IMR-90 (cell line): Measurements from ENCODE around the gene ASB13. TPM values are rescaled to one million over a fixed set of nuclear protein-coding genes. Genes with fewer than 3 reads are reported as not detected.

Experiments used
- ATAC-seq: fragments of 200-7000 bp; cut with Tn5 transposase; 2 replicates; pipeline ENCODE4 v1.9.1; 2020; ENCODE audit warnings: low read depth, mild to moderate bottlenecking, moderate library complexity
- BruUV-seq: library from RNA; stranded (reverse); fragments of 400-500 nt; replicated peaks from 2 replicates; lab custom pipeline; 2021; lab: Mats Ljungman, UMichigan
- CTCF ChIA-PET: fragments of 300-600 bp; formaldehyde crosslinking; extraction: SDS; loops from one replicate; lab custom pipeline; 2021; ENCODE audit warnings: antibody characterized with exemption; lab: Yijun Ruan, JAX
- POLR2A ChIA-PET: fragments of 300-600 bp; sonication (Branson Sonifier 250); formaldehyde crosslinking; loops from one replicate; lab custom pipeline; 2022; ENCODE audit warnings: antibody characterized with exemption; ENCODE audit not compliant: unreplicated experiment; lab: Charles Lee
- DNase-seq: peaks from one replicate; pipeline ENCODE4 v3.0.0; 2013
- H2AFZ ChIP-seq: replicated peaks from 2 replicates; pipeline ENCODE3; 2013; ENCODE audit warnings: low read length, mild to moderate bottlenecking; ENCODE audit not compliant: poor library complexity
- H2AK5ac ChIP-seq: 2 replicates; pipeline ENCODE4 v1.6.1; 2013; ENCODE audit warnings: low read depth, low read length, inconsistent platforms
- H2AK9ac ChIP-seq: replicated peaks from 2 replicates; pipeline ENCODE3; 2013; ENCODE audit warnings: mild to moderate bottlenecking, low read depth, low read length, moderate library complexity; ENCODE audit not compliant: poor library complexity
- H2BK120ac ChIP-seq: 2 replicates; pipeline ENCODE4 v1.6.1; 2013; ENCODE audit warnings: low read depth, low read length, inconsistent platforms
- H2BK15ac ChIP-seq: 3 replicates; pipeline ENCODE4 v1.6.1; 2013; ENCODE audit warnings: low read depth, low read length, inconsistent platforms
- H2BK20ac ChIP-seq: 2 replicates; pipeline ENCODE4 v1.6.1; 2013; ENCODE audit warnings: low read depth, mild to moderate bottlenecking, inconsistent platforms, low read length, moderate library complexity
- H2BK5ac ChIP-seq: 2 replicates; pipeline ENCODE4 v1.6.1; 2013; ENCODE audit warnings: mild to moderate bottlenecking, low read depth, low read length, inconsistent platforms; ENCODE audit not compliant: poor library complexity, severe bottlenecking
- H3K14ac ChIP-seq: replicated peaks from 2 replicates; pipeline ENCODE4 v1.6.1; 2013; ENCODE audit warnings: low read depth, low read length, inconsistent platforms
- H3K18ac ChIP-seq: 2 replicates; pipeline ENCODE4 v1.6.1; 2013; ENCODE audit warnings: low read depth, low read length, control low read depth
- H3K23ac ChIP-seq: 2 replicates; pipeline ENCODE4 v1.6.1; 2013; ENCODE audit warnings: low read depth, low read length, inconsistent platforms
- H3K27ac ChIP-seq: 2 replicates; pipeline ENCODE4 v1.5.1; 2013; ENCODE audit warnings: mild to moderate bottlenecking, control low read depth, low read length; ENCODE audit not compliant: insufficient read depth
- H3K27me3 ChIP-seq: 2 replicates; pipeline ENCODE4 v1.6.1; 2013; ENCODE audit warnings: low read length; ENCODE audit not compliant: control insufficient read depth, insufficient read depth
- H3K36me3 ChIP-seq: 2 replicates; pipeline ENCODE4 v1.6.1; 2013; ENCODE audit warnings: low read length, mixed read lengths; ENCODE audit not compliant: control insufficient read depth, insufficient read depth
- H3K4ac ChIP-seq: 2 replicates; pipeline ENCODE4 v1.6.1; 2013; ENCODE audit warnings: low read depth, low read length, inconsistent platforms
- H3K4me1 ChIP-seq: 2 replicates; pipeline ENCODE4 v1.6.1; 2013; ENCODE audit warnings: low read length, mixed read lengths; ENCODE audit not compliant: control insufficient read depth, insufficient read depth
- H3K4me2 ChIP-seq: 2 replicates; pipeline ENCODE4 v1.6.1; 2013; ENCODE audit warnings: low read depth, mild to moderate bottlenecking, control low read depth, low read length, moderate library complexity
- H3K4me3 ChIP-seq: 2 replicates; pipeline ENCODE4 v1.5.1; 2013; ENCODE audit warnings: low read depth, mild to moderate bottlenecking, control low read depth, low read length, moderate library complexity; ENCODE audit not compliant: insufficient read depth
- H3K56ac ChIP-seq: 2 replicates; pipeline ENCODE4 v1.6.1; 2013; ENCODE audit warnings: low read length, inconsistent platforms; ENCODE audit not compliant: insufficient read depth; ENCODE audit errors: extremely low read depth
- H3K79me1 ChIP-seq, 2 experiments: 2 replicates each; pipeline ENCODE4 v1.6.1; 2013; ENCODE audit warnings: low read length in 2 of 2, inconsistent platforms in 1 of 2, low read depth in 1 of 2
- H3K9ac ChIP-seq: 2 replicates; pipeline ENCODE4 v1.6.1; 2013; ENCODE audit warnings: low read depth, low read length, control low read depth
- H3K9me1 ChIP-seq: 2 replicates; pipeline ENCODE4 v1.6.1; 2013; ENCODE audit warnings: low read length, inconsistent platforms; ENCODE audit not compliant: insufficient read depth
- H3K9me3 ChIP-seq: 2 replicates; pipeline ENCODE4 v1.6.1; 2013; ENCODE audit warnings: low read length; ENCODE audit not compliant: control insufficient read depth, insufficient read depth
- H4K20me1 ChIP-seq: 2 replicates; pipeline ENCODE4 v1.6.1; 2013; ENCODE audit warnings: low read length, inconsistent platforms; ENCODE audit not compliant: insufficient read depth
- H4K5ac ChIP-seq: 2 replicates; pipeline ENCODE4 v1.6.1; 2013; ENCODE audit warnings: mild to moderate bottlenecking, low read depth, low read length, control low read depth
- H4K8ac ChIP-seq, 2 experiments: 2 replicates each; pipeline ENCODE4 v1.6.1; 2013; ENCODE audit warnings: low read depth in 2 of 2, low read length in 2 of 2, control low read depth in 1 of 2, inconsistent platforms in 1 of 2
- H4K91ac ChIP-seq: 2 replicates; pipeline ENCODE4 v1.6.1; 2013; ENCODE audit warnings: low read depth, low read length, inconsistent platforms; ENCODE audit not compliant: insufficient read depth
- BHLHE40 ChIP-seq: fragments of 150-350 bp; IDR thresholded peaks from 2 replicates; pipeline ENCODE4 v1.6.1; 2016; ENCODE audit warnings: mild to moderate bottlenecking, low read depth, low read length
- CEBPB ChIP-seq: IDR thresholded peaks from 2 replicates; pipeline ENCODE4 v1.6.1; 2012; ENCODE audit warnings: low read depth, low read length, improper control_type of control experiment
- CHD1 ChIP-seq: IDR thresholded peaks from 2 replicates; pipeline ENCODE4 v1.6.1; 2012; ENCODE audit warnings: low read depth, low read length, improper control_type of control experiment
- ELK1 ChIP-seq: fragments of 150-350 bp; IDR thresholded peaks from 2 replicates; pipeline ENCODE4 v1.6.1; 2016; ENCODE audit warnings: low read depth, mild to moderate bottlenecking, low read length, moderate library complexity, borderline replicate concordance
- FOS ChIP-seq: fragments of 150-350 bp; IDR thresholded peaks from 2 replicates; pipeline ENCODE4 v1.6.1; 2016; ENCODE audit warnings: low read depth, low read length
- MAFK ChIP-seq: IDR thresholded peaks from 2 replicates; pipeline ENCODE4 v1.6.1; 2012; ENCODE audit warnings: low read depth, low read length, improper control_type of control experiment
- MAZ ChIP-seq: IDR thresholded peaks from 2 replicates; pipeline ENCODE4 v1.6.1; 2012; ENCODE audit warnings: low read depth, mild to moderate bottlenecking, low read length, improper control_type of control experiment, moderate library complexity, borderline replicate concordance
- POLR2A ChIP-seq: IDR thresholded peaks from 2 replicates; pipeline ENCODE4 v1.6.1; 2012; ENCODE audit warnings: mild to moderate bottlenecking, low read depth, low read length
- RAD21 ChIP-seq: IDR thresholded peaks from 2 replicates; pipeline ENCODE4 v1.6.1; 2012; ENCODE audit warnings: low read length, improper control_type of control experiment
- RCOR1 ChIP-seq: IDR thresholded peaks from 2 replicates; pipeline ENCODE4 v1.6.1; 2012; ENCODE audit warnings: mild to moderate bottlenecking, low read length, improper control_type of control experiment; ENCODE audit not compliant: insufficient replicate concordance
- RFX5 ChIP-seq: IDR thresholded peaks from 2 replicates; pipeline ENCODE4 v1.8.0; 2012; ENCODE audit warnings: low read depth, mild to moderate bottlenecking, low read length, moderate library complexity
- SMC3 ChIP-seq: fragments of 150-350 bp; IDR thresholded peaks from 2 replicates; pipeline ENCODE4 v1.6.1; 2016; ENCODE audit warnings: low read depth, mild to moderate bottlenecking, antibody characterized with exemption, low read length, moderate library complexity
- USF2 ChIP-seq: fragments of 150-350 bp; IDR thresholded peaks from 2 replicates; pipeline ENCODE4 v1.6.1; 2017; ENCODE audit warnings: mild to moderate bottlenecking, antibody characterized with exemption, low read length, low read depth
- WGBS, 2 experiments: methylation state at CpG; one replicate each; pipeline versions ENCODE4 v1.1.5 to v1.1.7; 2013; ENCODE audit warnings: missing lambda C conversion rate in 2 of 2; ENCODE audit not compliant: insufficient read length in 1 of 2; ENCODE audit errors: extremely low coverage in 2 of 2; 5-methylcytosine and 5-hydroxymethylcytosine counted together
- dilution Hi-C: fragments of 300-500 bp; cut with HindIII; formaldehyde crosslinking; loops from one replicate; pipeline ENCODE4 v1.14.3; 2018; ENCODE audit warnings: low sequenced_read_pairs; ENCODE audit not compliant: unreplicated experiment
- in situ Hi-C: fragments of 300-500 bp; cut with MboI; formaldehyde crosslinking; loops from 3 replicates; pipeline ENCODE4 v1.14.3; 2019; ENCODE audit warnings: low sequenced_read_pairs, inconsistent platforms, mixed read lengths
- intact Hi-C: fragments of 100-400 bp; cut with micrococcal nuclease; formaldehyde crosslinking; loops from 2 replicates; pipeline ENCODE4 v1.10.0; 2022
- polyA plus RNA-seq, 3 experiments: library from polyadenylated mRNA; depleted of rRNA; stranded (reverse); fragments of >200 nt; gene quantifications; 2 replicates each; pipeline ENCODE4 v1.2.3, GENCODE V29; 2012; ENCODE audit warnings: low replicate concordance in 1 of 3
- total RNA-seq: library from RNA; depleted of rRNA; stranded (reverse); fragments of >200 nt; gene quantifications from 2 replicates; pipeline ENCODE4 v1.2.3, GENCODE V29; 2012
- TF ChIP-seq, protein P1 (sequence below): conservative IDR thresholded peaks from 2 replicates; pipeline ENCODE4 v1.5.1; 2012; ENCODE audit warnings: mild to moderate bottlenecking, low read depth, low read length, improper control_type of control experiment

ASB13 gene
- total and polyA plus RNA-seq, 2 of the 4 experiments (the other 2 are of a cell fraction), result 4.6 to 6.3 TPM

DNA sequence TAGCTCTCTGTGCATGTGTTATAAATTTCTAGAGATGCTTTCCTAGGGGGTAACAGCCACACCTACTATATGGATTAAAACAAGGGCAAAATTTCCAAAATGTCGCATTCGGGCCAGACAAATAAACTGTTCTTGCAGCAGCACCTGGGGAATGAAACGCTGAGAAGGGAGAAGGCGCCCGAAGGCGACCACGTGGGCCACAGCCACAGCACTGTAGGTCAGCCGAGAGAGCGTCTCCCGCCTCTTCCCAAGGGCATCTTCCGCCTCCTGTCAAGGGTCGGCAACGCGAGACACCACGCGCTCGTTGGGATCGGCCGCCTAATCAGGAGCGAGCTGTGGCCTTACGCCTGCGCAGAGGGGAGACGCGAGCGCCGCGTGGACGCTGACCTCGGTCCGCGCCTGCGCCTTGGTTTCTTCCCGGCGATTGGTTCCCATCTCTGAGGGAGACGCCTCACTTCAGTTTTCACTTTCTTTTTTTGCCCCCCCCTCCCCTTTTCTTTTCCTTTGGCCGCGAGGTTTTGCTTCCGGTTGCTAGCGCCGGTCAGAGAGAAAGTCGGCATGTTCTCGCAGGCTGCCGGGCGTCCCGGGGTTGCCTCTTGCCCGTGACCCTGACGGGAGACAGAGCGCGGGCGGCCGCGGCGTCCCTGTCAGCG is 18.0 kb upstream of the ASB13 start, which contains the start of gene TASOR2:
Gene TASOR2 (plus strand): TSS at position 521 of the 653 bp plus-strand sequence. CDS start 35,805 bp downstream, outside the sequence.
- CTCF ChIA-PET, result interaction anchor here (1.4 kb wide), 1 partner anchor 9 kb away, joined by 5 read pairs; no protein-coding TSS in a partner anchor
- H3K4me1 ChIP-seq, result no peaks in the 10 kb centered on the region
- WGBS, 2 experiments, result 3% methylated on average over 19 of the region's 54 CpGs; no CpG with 5 or more reads in 1 of the 2 experiments
- TF ChIP-seq FOS (no peak), POLR2A (peak; percentile 86), SMC3 (no peak), ELK1 (no peak), CHD1 (no peak), RAD21 (no peak), RCOR1 (no peak), RFX5 (no peak), USF2 (peak; percentile 69), CEBPB (no peak), BHLHE40 (no peak), MAZ (peak; percentile 73; the same call in 1 of the 2 replicates), MAFK (no peak)
- TF ChIP-seq, protein P1, sequence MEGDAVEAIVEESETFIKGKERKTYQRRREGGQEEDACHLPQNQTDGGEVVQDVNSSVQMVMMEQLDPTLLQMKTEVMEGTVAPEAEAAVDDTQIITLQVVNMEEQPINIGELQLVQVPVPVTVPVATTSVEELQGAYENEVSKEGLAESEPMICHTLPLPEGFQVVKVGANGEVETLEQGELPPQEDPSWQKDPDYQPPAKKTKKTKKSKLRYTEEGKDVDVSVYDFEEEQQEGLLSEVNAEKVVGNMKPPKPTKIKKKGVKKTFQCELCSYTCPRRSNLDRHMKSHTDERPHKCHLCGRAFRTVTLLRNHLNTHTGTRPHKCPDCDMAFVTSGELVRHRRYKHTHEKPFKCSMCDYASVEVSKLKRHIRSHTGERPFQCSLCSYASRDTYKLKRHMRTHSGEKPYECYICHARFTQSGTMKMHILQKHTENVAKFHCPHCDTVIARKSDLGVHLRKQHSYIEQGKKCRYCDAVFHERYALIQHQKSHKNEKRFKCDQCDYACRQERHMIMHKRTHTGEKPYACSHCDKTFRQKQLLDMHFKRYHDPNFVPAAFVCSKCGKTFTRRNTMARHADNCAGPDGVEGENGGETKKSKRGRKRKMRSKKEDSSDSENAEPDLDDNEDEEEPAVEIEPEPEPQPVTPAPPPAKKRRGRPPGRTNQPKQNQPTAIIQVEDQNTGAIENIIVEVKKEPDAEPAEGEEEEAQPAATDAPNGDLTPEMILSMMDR, result no peak

More for the DNA sequence above, 18.0 kb upstream of the ASB13 start, which contains the start of gene TASOR2:
- Histone ChIP-seq H3K9me1 (no peaks in the 10 kb centered on the region), H4K5ac (peak within 1 kb of the TSS; percentile 72), H3K23ac (peak within 1 kb of the TSS; percentile 77), H3K4me2 (peak within 1 kb of the TSS; percentile 90), H3K4me3 (peak within 1 kb of the TSS; percentile 72), H3K79me1 (peaks cover 0 to 19% of the 10 kb centered on the region in 2 experiments; a peak in 2 of 4 replicates), H3K56ac (peak within 1 kb of the TSS; percentile 49), H3K14ac (peak within 1 kb of the TSS; percentile 70), H3K4ac (peak within 1 kb of the TSS; percentile 52), H3K18ac (no peak within 1 kb of the TSS), H3K27me3 (no peaks in the 10 kb centered on the region), H2AK9ac (peak within 1 kb of the TSS; percentile 97), H2BK15ac (no peak within 1 kb of the TSS), H3K9ac (peak within 1 kb of the TSS; percentile 75), H2BK120ac (peak within 1 kb of the TSS; percentile 22), H4K8ac (peak within 1 kb of the TSS; percentile 80 to 99), H3K27ac (peak within 1 kb of the TSS; percentile 48), H3K9me3 (no peaks in the 10 kb centered on the region), H2BK20ac (no peak within 1 kb of the TSS), H2AFZ (peak within 1 kb of the TSS; percentile 99), H3K36me3 (peaks cover 1% of the 10 kb centered on the region; the same call in 1 of the 2 replicates), H4K20me1 (peaks cover 22% of the 10 kb centered on the region; the same call in 1 of the 2 replicates), H4K91ac (peak within 1 kb of the TSS; percentile 70), H2AK5ac (no peak within 1 kb of the TSS), H2BK5ac (peak within 1 kb of the TSS; percentile 33)
- no TSS peak for BruUV-seq
- dilution Hi-C loops, result no loop called here
- DNase-seq (peak; percentile 95), ATAC-seq (peak; percentile 96)
- intact Hi-C loops, result loop anchor here (2.0 kb wide), 1 partner anchor 56 kb away; no protein-coding TSS in a partner anchor
- in situ Hi-C loops, result loop anchor here (10.0 kb wide), 1 partner anchor 200 kb away; the partner anchor contains the start of gene ANKRD16
- POLR2A ChIA-PET, result interaction anchor here (0.6 kb wide), 2 partner anchors 19 to 237 kb away, joined by 3 read pairs; no protein-coding TSS in a partner anchor
